HEK293 (cell line): Measurements from ENCODE around the gene MDN1.

ENCODE experiments used
- CTCF ChIP-seq: fragments of 450-650 bp; formaldehyde crosslinking; IDR thresholded peaks from 2 replicates; pipeline ENCODE4 v1.5.1; 2016; ENCODE audit warnings: missing biosample characterization, missing genetic modification characterization
- MEIS1 ChIP-seq: sonication (generic); formaldehyde crosslinking; IDR thresholded peaks from 2 replicates; pipeline ENCODE4 v1.8.1; 2022; ENCODE audit warnings: missing genetic modification reagents, mild to moderate bottlenecking, borderline replicate concordance
- REPIN1 ChIP-seq: fragments of 450-650 bp; formaldehyde crosslinking; IDR thresholded peaks from 2 replicates; pipeline ENCODE4 v1.5.1; 2017; ENCODE audit warnings: missing biosample characterization, missing genetic modification characterization, low read depth
- SETDB1 ChIP-seq: IDR thresholded peaks from one replicate; pipeline ENCODE4 v1.6.1; 2017; ENCODE audit warnings: mild to moderate bottlenecking, low read length, moderate library complexity, mixed read lengths; ENCODE audit not compliant: insufficient read length
- TCF7L2 ChIP-seq: IDR thresholded peaks from 2 replicates; pipeline ENCODE4 v1.6.1; 2011; ENCODE audit warnings: low read depth, mild to moderate bottlenecking, inconsistent platforms, low read length, moderate library complexity, borderline replicate concordance
- ZBTB21 ChIP-seq: fragments of 450-650 bp; formaldehyde crosslinking; IDR thresholded peaks from 2 replicates; pipeline ENCODE4 v1.5.1; 2017; ENCODE audit warnings: missing biosample characterization, missing genetic modification characterization
- ZBTB7A ChIP-seq: fragments of 450-650 bp; formaldehyde crosslinking; IDR thresholded peaks from 2 replicates; pipeline ENCODE4 v1.5.1; 2016; ENCODE audit warnings: low read depth, missing biosample characterization, missing genetic modification characterization
- ZFHX2 ChIP-seq: fragments of 450-650 bp; formaldehyde crosslinking; conservative IDR thresholded peaks from 2 replicates; pipeline ENCODE4 v1.5.1; 2016; ENCODE audit warnings: missing biosample characterization, missing genetic modification characterization
- ZNF112 ChIP-seq: fragments of 450-650 bp; formaldehyde crosslinking; IDR thresholded peaks from 2 replicates; pipeline ENCODE4 v1.5.0; 2017; ENCODE audit warnings: missing biosample characterization, missing genetic modification characterization
- ZNF169 ChIP-seq: fragments of 450-650 bp; formaldehyde crosslinking; IDR thresholded peaks from 2 replicates; pipeline ENCODE4 v1.5.1; 2016; ENCODE audit warnings: missing biosample characterization, missing genetic modification characterization
- ZNF174 ChIP-seq: fragments of 450-650 bp; formaldehyde crosslinking; IDR thresholded peaks from 2 replicates; pipeline ENCODE4 v1.5.0; 2017; ENCODE audit warnings: missing biosample characterization, mild to moderate bottlenecking, missing genetic modification characterization
- ZNF223 ChIP-seq: fragments of 450-650 bp; formaldehyde crosslinking; IDR thresholded peaks from 2 replicates; pipeline ENCODE4 v1.5.1; 2016; ENCODE audit warnings: missing biosample characterization, missing genetic modification characterization
- ZNF274 ChIP-seq, 2 experiments: fragments of 200-500 bp in 1 of 2; fragments of 450-650 bp in 1 of 2; sonication (Bioruptor generic) in 1 of 2; formaldehyde crosslinking in 1 of 2; IDR thresholded peaks; 2 replicates each; pipeline versions ENCODE4 v1.5.1 to v1.6.1; 2014 to 2016; ENCODE audit warnings: borderline replicate concordance in 1 of 2, inconsistent platforms in 1 of 2, low read length in 1 of 2, missing biosample characterization in 1 of 2, missing genetic modification characterization in 1 of 2
- ZSCAN4 ChIP-seq: fragments of 450-650 bp; formaldehyde crosslinking; IDR thresholded peaks from 2 replicates; pipeline ENCODE4 v1.5.1; 2017; ENCODE audit warnings: missing biosample characterization, missing genetic modification characterization

DNA sequence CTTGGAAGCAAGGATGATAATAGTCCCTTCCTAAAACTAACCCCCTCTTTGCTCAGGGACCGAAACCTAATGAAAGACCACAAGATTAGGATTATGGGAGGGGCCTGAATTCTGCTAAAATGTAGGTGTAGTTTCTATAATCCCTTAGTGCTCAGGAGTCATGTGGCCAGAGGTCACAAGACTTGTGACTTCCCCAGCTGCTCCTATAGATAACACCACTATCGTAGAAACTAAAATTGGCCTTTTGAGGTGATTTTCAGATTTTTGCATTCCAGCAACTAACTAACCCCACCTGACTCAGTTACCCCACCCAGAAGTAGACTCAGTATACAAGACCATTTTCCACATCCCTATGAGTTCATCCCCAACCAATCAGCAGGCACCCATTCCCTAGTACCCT lies 42.1 kb downstream of the MDN1 start:
- TF ChIP-seq CTCF (tag by site-specific recombination) (no peak), REPIN1 (tag by site-specific recombination) (no peak), ZNF174 (tag by site-specific recombination) (no peak), ZBTB7A (tag by site-specific recombination) (no peak), ZNF112 (tag by site-specific recombination) (no peak), TCF7L2 (no peak), ZSCAN4 (tag by site-specific recombination) (no peak), MEIS1 (CRISPR knock-in tag) (no peak), ZNF223 (tag by site-specific recombination) (no peak), ZBTB21 (no peak), ZFHX2 (tag by site-specific recombination) (no peak), ZNF169 (tag by site-specific recombination) (no peak), SETDB1 (no peak), ZNF274 (IDR thresholded peaks at IDR 0.05; ENCODE audit: low read length) (no peak), ZNF274 (tag by site-specific recombination; IDR thresholded peaks at IDR 0.05; ENCODE audit: borderline replicate concordance) (no peak)
